ENCODE results near the gene FIBCD1.

The FIBCD1 gene

GRCh38 chr9:130936285-130937117 lies 2.5 kb downstream of the FIBCD1 start:
- DNase-seq (ENCODE audit: low spot score): peak; percentile 86

- no peak for DNase-seq (ENCODE audit: low spot score)
These were observed 3.3 kb downstream of the FIBCD1 start for GRCh38 chr9:130935648-130936271.

DNA sequence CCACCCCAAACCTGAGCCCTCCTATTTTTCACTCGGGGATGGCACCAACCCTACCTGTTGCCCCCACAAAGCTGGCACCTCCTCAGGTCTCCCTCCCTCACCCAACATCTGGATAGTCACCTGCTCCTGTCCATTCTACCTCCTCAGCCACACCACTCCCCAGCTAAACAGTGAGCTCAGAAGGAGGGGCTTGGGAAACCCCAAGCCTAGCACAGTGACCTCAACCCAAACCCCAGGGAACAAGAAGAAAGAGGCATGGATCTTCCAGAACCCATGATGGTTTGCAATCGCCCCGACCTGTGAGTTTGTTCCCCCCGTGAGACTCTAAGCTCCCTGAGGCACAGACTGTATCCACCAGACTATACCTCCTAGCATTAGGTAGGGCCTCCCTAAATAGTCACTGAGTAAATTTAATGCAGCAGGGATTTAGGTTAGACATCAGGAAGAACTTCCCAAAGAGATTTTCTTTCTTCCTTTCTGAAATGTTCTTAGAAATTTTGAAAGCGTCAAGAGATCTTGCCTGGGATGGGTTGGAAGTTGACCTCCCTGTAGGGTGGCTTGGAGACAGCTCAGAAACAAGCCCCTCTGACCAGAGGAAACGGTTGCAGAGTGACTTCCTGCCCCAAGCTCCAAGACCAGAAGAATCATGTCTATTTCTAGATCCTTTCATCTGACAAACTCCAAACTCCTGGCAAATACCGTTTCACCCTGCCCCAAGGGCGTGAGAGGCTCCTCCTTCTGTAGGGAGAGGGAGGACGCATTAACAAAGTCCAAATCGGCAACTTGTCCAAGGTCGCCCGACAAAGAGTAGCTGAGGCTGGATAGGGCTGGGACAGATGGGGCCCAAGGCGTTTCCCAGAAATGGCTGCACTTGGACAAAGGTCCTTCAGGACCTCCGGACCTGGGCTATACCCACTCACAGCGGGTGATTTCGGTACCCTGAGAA lies 4.1 kb downstream of the FIBCD1 start:
- no peak for DNase-seq (ENCODE audit: low spot score)

- no peak for DNase-seq (ENCODE audit: low spot score)
These were observed 4.8 kb downstream of the FIBCD1 start for GRCh38 chr9:130934246-130934645.

GRCh38 chr9:130933114-130934046 lies 5.7 kb downstream of the FIBCD1 start:
- DNase-seq (ENCODE audit: low spot score): peak; percentile 78

- peak; percentile 46 for DNase-seq (ENCODE audit: low spot score)
These were observed 6.6 kb downstream of the FIBCD1 start for GRCh38 chr9:130932255-130933079.

DNA sequence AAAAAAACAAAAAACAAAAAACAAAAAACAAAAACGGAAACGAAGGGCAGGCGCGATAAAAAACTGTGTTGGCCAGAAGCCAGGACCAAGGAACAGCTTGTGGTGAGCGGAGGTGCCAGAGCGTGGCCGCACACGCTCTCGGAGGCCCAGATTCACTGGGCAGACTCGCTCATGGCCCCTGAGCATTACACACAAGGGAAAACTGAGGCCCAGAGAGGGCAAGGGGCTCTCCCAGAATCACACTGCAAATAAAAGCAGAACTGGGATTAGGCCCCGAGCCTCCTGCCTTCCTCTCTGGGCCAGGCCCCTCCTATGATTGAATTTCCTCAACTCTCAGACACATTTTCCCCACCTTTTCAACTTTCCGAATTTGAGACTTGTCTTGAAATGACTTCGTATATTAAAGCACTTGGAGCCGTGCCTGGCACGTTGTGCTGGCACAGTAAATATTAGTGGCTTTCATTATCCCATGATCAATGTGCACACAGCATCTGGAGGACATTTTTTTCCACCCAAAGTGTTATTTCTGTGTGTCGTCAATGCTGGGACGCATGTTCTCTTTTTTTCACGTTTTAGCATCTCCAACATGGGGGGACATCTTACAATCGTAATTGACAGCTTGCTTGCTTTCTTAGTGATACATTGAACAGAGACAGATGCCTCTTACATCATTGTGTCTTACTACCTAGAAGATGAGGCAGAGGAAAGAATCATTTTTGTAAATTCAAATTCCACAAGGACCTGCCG lies 7.4 kb downstream of the FIBCD1 start:
- DNase-seq (ENCODE audit: low spot score): no peak

- DNase-seq (ENCODE audit: low spot score): no peak
These were observed 8.2 kb downstream of the FIBCD1 start for GRCh38 chr9:130930804-130931349.

DNA sequence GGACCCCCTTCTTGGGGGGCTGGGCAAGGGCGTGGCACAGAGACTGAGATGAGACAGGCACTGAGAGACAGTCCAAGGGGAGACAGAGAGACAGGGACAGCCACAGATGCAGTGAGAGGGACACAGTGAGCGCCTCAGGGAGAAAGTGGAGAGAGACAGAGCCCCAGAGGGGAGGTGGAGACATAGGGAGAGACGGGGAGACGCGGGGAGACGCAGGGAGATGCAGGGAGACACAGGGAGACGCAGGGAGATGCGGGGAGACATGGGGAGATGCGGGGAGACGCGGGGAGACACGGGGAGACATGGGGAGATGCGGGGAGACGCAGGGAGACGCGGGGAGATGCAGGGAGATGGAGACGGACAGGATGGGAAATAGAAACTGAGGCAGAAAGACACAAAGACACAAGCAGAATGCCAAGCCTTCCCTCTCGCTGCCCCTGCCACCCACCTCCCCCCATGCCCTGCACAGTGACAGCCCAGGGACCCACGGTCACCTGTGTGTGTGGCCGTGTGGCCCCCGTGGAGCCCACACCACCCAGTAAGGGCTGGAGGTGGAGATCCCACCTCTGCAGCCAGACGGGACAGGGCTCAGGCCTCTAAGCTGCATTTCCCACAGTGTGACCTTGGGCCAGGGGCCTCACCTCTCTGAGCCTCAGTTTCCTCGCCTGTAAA lies 8.8 kb downstream of the FIBCD1 start:
- no peak for DNase-seq (ENCODE audit: low spot score)

DNA sequence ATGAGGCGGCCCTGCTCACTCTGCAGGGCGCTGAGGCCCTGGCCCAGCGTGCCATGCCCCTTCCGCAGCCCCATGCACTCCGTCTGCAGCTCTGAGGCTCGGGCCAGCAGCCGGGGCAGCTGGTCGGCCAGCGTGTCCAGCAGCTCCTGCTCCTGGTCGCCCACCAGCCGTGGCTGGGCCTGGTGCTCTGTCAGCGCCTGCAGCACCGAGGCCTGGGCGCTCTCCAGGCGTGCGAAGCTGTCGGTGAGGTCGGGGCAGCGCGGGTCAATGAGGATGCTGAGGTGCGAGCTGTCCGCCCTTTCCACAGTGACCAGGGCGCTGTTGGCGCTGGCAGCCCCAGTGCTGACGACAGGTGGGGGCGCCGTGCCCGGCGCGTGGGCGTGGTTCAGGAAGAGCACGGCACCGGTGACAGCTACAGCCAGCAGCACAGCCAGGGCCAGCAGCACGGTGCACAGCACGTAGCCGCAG lies 9.4 kb downstream of the FIBCD1 start:
- DNase-seq (ENCODE audit: low spot score): no peak

GRCh38 chr9:130927995-130928900 lies 10.8 kb downstream of the FIBCD1 start:
- DNase-seq (ENCODE audit: low spot score): peak; percentile 63

- no peak for DNase-seq (ENCODE audit: low spot score)
These were observed 11.7 kb downstream of the FIBCD1 start for GRCh38 chr9:130927338-130927737.

- no peak for DNase-seq (ENCODE audit: low spot score)
These were observed 13.9 kb downstream of the FIBCD1 start for GRCh38 chr9:130925050-130925678.

DNA sequence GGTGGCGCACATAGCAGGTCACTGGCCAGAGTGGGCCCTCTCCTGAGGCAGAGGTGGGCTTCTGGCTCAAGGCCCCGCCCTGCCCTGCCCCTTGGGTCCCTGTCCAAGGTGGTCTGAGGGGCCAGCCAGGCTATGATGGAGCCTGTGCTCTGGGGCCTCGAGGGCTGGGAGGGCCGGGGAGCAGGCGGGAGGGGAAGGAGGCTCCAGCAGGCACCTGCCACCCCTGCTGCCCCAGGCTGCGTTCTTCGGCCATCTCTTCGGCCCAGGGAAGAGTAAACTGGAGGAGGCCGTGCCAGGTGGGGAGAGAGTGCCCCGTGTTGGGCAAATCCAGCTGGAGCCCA lies 14.6 kb downstream of the FIBCD1 start:
- DNase-seq (ENCODE audit: low spot score): no peak

- no peak for DNase-seq (ENCODE audit: low spot score)
These were observed 15.2 kb downstream of the FIBCD1 start for GRCh38 chr9:130923611-130924447.

DNA sequence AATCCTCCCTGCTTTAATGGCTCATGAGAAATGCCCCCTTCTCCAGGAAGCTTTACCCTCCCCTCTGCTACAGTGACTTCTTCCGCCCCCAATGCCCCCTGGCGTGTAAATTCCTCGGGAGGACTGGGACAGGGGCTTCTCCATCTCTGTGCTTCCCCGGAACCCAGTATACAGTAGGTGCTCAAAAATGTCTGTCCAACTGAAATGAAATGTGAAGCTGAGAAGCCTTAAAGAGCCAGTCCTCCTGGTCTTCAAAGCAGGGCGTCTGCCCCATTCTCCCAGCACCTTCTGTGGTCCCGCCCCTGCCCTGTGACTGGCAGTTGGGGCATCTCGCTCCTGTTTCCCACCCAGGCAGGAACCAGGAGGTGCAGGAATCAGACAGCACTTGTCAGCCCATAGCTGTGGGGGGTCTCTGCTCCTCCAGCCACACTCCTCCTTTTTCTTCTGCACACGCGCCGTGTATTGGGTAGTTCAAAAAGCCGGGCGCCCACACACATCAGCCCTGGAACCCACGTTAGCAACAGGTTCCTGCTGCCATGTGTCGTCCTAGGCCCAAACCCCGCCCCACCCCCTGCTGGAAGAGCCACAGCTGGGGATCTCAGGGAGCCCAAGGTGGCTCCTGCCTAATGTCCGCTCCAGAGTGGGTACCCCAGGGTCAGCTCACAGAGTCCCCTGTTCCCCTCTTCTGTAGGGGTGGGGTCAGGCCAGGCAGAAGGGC lies 16.0 kb downstream of the FIBCD1 start:
- DNase-seq (ENCODE audit: low spot score): no peak

All from GM03348 (cell line).